ENCODE results near the gene HGFAC.

Gene HGFAC

DNA sequence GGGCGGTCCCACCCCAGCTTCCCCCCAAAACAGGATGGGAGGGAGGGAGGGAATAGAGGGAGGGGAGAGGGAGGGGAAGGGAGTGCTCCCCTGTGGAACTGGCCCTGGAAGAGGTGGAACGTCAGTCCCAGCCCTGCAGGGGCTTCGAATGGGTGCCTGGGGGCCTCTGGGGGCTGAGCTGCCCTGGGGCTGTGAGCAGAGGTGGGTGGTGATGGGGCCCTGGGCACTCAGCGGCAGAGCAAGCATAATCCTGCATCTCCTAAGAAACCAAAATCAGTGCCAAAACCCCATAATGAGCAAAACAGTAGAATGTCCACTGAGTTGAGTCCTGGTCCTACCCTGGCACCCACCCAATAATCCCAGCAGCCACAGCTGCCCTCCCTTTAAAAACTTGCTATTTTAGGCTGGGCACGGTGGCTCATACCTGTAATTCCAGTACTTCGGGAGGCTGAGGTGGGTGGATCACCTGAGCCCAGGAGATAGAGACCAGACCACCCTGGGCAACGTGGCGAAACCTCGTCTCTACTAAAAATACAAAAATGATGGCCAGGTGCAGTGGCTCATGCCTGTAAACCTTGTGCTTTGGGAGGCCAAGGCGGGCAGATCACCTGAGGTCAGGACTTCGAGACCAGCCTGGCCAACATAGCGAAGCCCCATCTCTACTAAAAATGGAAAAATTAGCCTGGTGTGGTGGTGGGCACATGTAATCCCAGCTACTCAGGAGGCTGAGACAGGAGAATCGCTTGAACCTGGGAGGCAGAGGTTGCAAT lies 32.4 kb downstream of the HGFAC start:
- no peak for DNase-seq

DNA sequence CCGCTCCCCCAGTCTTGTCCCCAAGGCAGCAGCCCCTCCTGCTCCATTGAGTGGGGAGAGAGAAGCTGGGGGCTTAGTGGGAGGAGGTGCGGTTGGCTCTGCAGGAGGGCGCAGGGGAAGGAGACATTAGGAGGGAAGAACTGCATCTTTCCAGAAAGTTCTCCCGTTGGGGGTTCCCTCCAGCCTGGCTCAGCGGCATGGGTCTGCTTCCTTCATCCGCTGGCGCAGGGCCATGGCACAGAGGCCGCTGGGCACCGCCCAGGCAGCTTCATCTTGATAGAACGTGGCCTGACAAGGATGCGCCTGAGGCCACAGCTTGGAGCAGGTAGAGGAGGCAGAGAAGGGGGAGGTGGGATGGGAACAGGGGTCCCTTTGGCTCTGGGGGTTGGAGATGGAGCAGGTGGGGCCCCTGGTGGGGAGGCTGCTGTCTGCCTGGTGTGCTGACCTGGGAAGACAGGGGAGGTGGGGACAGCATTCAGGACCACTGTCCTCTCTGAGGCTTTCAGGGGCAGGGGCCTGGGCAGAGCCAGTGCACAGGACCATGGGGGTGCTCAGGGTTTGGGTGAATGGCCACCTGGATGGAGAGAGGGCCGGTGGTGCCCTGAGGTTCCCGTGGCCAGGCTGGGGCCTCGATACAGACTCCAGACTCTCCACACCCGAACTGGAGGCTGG lies 33.4 kb downstream of the HGFAC start:
- no peak for DNase-seq

DNA sequence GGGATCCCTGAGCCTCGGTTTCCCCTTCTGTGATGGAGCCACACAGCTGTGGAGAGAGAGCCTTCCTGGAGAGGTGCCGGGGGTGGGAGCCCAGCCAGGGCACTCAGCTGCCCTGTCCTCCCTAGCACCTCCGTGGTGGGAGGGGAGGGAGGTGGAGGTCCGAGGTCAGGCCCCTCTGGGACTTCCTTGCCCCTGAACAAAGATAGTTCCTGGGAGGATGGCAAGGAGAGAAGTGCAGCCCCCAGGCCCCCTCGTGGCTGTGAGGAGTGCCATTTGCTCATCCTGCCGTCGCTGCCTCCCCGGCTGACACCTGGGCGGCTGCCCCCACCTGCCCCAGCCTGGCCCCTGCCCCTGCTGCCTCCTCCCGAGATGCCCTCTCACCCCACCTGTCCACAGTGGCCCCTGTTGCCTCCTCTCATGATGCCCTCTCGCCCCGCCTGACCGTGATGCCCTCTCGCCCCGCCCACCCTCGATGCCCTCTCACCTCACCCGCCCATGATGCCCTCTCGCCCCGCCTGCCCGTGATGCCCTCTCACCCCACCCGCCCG lies 34.0 kb downstream of the HGFAC start:
- no peak for DNase-seq

DNA sequence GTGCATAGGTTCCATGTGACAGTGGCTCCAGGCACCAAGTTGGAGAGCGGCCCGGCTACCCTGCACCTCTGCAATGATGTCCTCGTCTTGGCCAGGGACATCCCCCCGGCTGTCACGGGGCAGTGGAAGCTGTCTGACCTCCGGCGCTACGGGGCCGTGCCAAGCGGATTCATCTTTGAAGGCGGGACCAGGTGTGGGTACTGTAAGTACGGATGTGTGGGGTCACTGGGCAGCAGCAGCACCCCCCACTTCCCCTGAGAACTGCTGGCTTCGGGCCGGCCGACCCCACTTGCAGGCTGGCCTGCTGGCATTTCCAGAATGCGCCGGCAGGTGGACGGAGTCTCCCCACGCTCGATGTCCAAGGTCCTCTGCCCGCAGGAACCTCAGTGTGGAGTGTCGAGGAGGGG lies 34.6 kb downstream of the HGFAC start:
- no peak for DNase-seq

DNA sequence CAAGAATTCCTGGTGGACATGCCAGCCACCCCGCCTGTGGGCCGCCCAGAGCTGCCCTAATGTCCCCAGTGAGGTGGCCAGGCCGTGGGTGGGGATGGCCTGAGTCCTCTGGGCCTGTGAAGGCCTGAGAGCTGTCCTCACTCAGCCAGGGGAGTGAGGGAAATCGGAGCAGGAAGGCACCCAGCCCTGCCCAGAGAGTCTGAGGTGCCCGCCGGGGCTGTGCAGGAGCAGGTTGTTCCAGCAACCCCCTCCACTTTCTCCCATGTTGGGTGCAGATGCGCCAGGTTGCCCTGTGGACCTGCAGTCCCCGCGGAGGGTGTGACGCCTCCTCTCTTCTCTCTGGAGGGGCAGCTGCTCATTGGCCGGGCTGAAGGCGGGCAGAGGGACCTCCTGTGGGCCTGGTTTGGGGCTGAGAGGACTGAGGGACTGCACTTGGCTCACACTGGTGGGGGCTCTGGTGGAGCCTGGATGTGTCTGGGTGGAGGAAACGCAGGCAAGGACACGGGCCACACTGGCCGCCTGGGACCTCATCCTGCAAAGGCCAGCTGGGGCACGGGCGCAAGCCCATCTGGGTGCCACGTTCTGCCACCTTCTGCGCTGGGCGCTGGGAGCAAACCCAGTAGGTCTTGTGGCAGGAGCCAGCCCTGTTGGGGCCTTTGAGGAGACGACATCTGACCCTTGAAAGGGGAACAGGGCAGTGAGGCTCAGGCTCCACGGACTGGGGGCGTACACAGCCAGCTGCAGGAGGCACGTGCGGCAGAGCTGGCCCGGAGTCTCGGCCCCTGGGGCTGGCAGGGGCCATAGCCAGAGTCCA lies 35.4 kb downstream of the HGFAC start:
- no peak for DNase-seq

DNA sequence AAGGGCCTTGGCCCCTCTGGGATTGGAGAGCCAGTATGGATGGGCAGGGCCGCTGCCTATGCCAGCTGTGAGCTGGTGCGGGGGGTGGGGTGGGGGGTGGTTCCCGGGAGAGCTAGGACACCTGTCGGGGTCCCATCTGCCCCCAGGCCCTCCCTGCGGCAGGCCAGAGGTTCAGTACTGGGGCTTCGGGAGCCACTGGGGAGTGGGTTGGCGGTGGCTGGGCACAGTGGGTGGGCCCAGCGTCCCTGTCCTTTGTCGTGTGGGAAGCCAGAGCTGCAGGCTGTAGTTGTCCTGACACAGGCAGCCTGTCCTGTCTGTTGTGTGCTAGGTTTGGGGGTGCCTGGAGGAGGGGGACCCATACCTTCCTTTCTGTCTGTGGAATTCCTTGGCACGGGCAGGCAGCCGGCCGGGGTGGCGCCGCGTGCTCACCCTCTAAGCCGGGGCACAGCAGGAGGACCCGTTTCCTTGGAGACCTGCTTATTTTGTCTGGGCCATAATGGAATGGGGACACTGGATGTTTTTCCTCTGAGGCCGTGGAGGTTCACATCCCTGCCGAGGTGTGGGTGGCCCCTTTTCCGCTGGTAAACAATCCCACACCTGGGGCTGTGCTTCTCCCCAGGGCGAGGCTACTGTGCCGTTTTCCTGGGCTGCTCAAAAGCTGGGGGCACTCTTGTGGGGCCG lies 36.1 kb downstream of the HGFAC start:
- DNase-seq, result no peak

DNA sequence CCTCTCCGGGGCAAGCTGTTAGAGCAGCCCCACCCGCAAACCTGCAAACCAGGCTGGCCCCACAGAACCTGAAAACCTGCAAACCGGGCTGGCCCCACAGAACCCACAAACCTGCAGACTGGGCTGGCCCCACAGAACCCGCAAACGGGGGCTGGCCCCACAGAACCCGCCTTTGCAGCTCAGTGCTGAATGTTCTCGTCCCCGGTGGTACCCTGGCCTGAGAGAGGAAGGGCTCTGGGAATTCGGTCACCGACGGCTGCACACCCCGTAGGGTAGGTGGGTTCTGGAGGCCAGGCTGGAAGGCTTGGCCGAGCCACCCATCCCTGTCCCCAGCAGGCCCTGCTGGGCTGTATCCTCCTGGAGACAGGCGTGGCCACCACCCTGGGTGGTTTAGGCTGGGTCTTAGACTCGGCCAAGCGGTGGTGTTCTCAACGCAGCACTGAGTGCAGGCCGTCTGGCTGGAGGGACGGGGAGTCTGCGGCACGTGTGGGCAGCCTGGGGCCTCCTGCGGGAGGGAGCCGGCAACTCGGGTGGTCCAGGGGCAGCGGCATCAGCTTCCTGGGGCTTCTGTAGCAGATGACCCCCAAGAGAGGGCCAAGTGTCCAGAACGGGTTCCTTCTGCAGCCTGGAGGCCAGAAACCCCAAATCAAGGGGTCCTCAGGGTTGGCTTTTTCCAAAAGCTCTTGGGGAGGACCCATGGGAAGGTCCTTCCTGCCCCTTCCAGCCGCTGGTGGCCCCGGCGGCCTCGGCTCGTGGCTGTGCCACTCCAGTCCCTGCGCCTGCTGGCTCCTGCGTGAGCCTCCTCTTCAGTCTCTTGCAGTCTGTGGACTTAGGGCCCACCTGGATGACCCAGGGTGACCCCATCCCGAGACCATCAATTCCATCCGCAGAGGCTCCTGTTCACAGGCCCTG lies 36.9 kb downstream of the HGFAC start:
- DNase-seq, result no peak

DNA sequence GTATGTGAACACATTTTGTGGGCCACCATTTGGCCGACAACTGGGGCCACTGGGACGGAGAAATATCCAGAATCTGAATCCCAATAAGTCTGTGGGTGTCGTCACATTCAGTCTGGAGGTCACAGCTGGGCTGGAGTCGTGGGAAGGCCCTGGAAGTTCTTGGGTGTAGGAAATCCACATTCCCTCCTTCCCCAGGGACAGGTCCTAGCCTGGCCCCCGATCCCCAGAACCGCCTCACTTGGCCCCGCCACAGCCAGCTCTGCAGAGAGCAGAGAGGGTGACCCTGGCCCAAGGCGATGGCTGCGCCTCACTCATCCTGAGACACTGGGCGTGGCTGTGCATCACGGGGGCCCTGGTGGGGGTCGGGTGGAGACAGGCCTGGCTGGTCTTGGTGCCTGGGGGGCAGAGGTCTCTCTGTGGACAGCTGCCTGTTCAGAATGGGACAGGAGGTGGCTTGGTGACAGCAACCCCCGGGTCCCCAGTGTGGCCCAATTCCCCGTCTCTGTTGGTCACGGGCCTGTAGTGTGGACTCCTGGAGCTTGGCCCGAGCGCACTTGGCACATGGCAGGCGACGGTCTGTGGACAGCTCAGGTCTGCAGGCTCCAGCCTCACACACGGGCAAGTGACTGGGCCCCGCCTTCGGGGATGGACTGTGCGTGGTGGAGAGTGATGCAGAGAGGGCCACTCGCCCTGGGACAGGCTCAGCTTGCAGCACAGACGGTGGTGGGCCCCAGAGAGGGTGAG lies 37.8 kb downstream of the HGFAC start:
- peak in 1 of 14 donors; percentile 13 for DNase-seq

DNA sequence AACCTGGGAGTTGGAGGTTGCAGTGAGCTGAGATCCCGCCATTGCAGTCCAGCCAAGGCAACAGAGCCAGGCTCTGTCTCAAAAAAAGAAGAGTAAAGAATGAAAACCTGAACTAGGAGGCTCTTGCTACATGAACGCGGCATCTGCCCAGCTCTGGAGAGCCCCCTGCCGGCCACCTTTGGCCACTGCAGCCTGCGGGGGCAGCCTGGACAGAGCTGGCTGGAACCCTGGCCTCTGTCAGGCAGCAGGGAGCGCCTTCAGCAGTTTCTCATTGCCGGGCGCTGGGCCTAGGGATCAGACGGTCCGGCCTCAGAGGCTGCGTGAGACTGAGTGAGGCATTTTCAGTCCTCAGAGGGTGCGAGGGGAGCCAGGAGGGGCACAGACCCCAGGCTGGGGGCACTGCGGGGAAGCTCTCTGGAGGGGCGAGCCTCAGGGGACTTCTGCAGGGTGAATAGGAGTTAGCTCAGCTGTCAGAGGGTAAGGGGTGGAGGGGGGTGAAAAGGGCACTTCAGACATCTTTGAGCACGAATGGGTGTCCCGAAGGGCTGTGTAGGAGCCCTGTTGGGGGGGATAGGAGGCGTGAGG lies 38.9 kb downstream of the HGFAC start:
- peak in 12 of 14 donors; percentile 11 to 79 (median 46) for DNase-seq

DNA sequence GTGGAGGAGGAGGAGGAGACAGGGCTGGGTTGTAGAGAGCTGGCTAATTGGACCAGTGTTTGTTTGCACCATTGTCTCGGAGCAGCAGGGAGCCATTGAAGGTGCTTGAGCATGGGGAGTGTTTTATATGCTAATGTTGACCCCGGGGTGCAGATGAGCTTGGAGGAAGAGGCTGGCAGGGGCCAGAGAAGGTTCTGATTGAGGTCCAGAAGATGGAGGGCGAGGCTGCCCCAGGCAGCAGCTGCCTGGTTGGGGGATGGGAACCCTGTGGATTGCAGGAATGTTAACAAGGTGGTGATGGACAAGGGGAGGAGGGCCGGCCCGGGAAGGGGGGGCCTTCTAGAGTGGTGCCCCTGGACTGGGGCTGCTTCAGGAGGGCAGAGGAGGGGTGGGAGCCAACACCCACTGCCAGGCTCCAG lies 39.4 kb downstream of the HGFAC start:
- no peak for DNase-seq

DNA sequence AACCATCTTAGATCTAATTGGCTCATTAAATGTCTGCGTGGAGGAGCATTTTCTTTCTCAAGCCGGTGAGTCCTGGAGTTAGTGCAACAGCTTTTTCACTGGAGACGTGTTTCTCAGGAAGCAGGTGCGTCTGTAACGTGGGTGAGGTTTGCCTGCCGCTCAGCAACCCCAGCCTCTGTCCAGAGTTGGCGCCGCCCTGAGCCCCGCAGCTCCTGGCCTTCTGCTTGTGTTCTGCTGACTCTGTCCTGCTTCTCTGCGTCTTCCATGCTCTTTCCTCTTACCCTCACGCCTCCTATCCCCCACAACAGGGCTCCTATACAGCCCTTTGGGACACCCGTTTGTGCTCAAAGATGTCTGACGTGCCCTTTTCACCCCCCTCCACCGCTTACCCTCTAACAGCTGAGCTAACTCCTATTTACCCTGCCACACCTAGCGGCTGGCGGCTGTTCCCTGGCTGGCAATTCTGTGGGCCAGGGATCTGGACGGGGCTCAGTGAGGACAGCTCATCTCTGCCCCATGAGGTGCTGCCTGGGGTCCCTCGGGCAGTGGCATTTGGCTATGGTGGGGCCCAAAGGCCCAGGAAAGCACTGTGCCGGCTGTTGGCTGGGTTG lies 40.1 kb downstream of the HGFAC start:
- DNase-seq, result no peak

DNA sequence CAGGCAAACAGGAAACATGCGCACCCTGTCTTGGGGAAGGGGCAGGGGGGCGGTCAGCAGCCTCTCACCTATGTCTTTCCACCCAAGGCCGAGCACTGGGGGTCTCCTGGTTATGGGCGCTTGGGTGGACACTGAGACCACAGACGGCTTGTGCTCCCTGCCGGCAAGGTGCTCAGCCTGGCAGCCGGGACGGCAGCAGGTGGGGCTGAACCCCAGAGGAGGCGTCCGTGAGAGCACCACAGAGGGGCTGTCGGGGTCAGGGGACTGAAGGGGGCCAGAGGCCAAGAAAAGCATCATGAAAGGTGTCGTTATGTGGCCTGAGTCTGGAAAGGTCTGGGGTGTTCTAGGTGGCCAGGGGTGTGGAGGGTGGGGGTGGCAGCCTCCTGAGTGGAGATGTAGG lies 40.9 kb downstream of the HGFAC start:
- DNase-seq, result no peak

DNA sequence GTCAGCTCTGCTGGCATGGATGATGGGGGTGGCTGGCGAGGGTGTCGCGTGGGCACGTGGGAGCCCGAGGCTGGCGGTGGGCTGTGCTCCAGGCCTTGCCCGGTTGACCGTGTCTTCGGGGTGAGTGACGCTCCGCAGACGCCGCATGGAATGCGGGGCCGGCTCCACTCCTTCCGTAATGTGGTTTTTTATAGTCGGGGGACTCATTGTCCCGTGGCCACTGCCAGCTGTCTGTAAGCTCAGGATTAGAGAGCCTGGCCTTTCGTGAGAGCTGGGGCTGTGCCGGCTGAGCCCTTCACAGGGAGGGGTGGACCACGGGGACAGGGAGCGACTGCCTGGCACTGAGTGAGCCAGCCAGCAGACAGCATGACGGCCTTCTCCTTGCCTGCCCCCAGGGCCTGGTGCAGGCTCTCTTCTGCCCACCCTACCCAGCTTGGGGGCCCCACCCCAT lies 41.7 kb downstream of the HGFAC start:
- DNase-seq, result peak in 5 of 14 donors; percentile 14 to 69 (median 38)

DNA sequence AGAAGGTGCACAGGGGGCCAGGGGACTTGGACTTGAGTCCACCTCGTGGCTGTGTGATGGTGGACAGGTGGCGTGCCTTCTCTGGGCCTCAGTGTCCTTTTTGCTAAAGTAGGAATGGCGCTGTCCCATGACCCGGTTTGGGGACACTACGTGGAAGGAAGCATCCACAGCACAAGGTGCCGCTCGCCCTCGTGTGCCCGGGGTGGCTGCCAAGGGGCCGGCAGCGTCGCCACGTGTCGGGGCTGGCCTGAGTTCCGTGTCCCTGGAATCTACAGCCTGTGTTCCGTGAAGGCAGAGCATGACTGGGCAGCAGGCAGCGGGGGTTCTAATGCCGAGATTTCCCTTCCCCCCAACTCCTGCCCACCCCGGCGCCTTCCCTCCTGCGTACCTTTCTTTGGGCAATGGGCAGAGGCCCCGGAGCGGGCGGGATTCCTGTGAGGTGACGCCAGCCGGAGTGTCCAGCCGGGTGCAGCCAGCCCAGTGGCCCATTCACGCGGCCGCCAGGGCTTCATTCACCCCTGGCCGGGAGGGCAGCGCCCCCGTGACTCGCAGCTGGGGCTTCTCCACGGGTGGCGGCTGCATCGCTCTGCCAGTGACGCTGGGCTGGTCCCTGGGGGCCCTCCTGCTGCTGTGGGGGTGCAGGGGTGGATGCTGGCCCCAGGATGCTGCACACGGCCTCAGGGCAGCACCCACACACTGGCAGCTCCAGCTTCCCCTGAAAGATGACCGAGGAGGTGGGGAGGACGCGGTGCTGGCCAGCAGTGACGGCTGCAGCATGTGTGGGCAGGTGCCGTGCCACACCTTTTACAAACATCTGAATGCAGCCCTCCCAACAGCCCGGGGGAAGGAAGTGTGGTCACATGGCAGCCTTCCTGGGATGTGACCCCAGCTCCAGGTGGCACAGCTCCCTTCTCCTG lies 42.5 kb downstream of the HGFAC start:
- DNase-seq, result peak in 5 of 14 donors; percentile 30 to 53 (median 32)

DNA sequence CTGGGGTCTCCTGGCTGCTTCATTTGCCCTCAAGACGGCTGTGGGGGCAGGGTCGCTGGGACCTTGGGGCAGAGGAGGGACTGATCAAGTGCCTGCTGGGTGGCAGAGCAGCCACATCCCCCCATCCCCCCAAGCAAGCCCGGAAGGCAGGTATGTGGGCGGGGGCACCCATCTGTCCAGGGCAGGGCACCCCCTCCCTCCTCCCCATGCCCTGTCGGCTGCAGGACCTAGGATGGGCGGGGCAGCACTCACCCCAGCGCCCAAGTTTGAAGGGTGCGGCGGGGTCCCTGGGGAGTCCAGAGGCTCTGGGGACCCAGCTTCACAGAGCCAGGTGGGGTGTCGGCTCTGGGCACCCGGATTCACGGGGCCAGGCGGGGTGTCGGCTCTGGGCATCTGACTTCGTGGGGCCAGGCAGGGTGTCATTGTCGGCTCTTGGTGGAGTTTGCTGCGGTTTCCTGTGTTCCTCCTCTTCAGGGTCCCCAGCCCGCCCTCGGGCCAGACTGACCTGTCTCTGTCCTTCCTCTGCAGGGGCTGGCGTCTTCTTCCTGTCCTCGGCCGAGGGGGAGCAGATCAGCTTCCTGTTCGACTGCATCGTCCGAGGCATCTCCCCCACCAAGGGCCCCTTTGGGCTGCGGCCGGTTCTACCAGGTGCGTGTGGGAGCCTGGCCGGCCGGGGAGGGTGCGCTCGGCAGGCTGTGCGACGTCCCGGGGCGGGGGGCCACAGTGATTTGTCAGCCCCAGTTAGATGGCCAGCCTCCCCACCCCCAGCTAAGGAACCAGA lies 43.4 kb downstream of the HGFAC start:
- no peak for DNase-seq

DNA sequence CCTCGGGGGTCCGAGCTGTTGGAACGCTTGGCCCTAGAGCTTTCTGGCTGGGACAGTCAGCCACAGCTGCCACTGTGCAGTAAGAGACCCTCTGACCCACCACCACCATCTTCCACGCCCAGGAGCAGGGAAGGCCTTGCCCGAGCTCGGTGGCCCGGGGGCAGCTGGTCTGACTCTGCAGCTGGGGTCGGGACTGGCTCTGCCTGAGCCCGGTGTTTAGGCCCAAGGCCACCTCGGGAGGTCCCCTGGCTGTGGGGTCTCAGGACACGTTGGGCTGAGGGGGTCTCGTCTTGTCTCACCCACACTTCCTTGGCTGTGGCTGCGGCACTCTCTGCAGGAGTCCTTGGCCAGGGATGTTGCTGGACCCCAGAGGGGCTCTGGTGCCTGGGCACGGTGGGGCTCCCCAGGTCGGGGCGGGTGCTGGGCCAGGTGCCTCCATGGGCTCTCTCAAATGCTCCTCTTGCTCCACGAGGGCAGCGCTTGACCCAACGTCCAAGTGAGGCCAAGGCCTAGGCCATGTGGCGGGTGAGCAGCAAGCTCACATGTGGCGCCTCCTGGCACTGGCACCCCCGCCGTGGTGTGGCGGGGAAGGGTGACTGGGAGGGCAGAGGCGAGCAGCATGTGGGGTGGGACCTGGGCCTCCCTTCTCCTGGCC lies 44.2 kb downstream of the HGFAC start:
- DNase-seq, result no peak
